B cell (primary cell): ENCODE results near the gene SLC47A2. TPM values are rescaled to one million over a fixed set of nuclear protein-coding genes. Genes with fewer than 3 reads are reported as not detected.

Experiments used
- ATAC-seq: fragments of 200-7000 bp; cut with Tn5 transposase; one replicate; pipeline ENCODE4 v1.10.0; 2021; ENCODE audit warnings: low read depth, mild to moderate bottlenecking, moderate number of reproducible peaks, moderate library complexity
- CTCF ChIA-PET: fragments of 350-600 bp; sonication (Branson Sonifier 250); formaldehyde crosslinking; loops from one replicate; lab custom pipeline; 2021; ENCODE audit warnings: antibody characterized with exemption, inconsistent platforms; lab: Charles Lee
- POLR2A ChIA-PET: fragments of 350-600 bp; sonication (Branson Sonifier 250); formaldehyde crosslinking; loops from one replicate; lab custom pipeline; 2021; ENCODE audit warnings: antibody characterized with exemption; lab: Charles Lee
- DNase-seq: peaks from one replicate; pipeline ENCODE4 v3.0.0; 2013
- H2AFZ ChIP-seq: 2 replicates; pipeline ENCODE4 v1.6.1; 2012; ENCODE audit warnings: mild to moderate bottlenecking, low read depth, low read length; ENCODE audit not compliant: insufficient read depth, poor library complexity, severe bottlenecking
- H3K27ac ChIP-seq, 2 donors: 1 replicate in 1 of 2; 2 replicates in 1 of 2; pipeline ENCODE4 v1.5.1; 2012 to 2013; ENCODE audit warnings: low read length in 2 of 2, mild to moderate bottlenecking in 2 of 2, moderate library complexity in 1 of 2
- H3K27me3 ChIP-seq, 4 experiments: fragments of 200-600 bp in 1 of 4; sonication (generic) in 1 of 4; replicated peaks in 1 of 4; 1 replicate in 2 of 4; 2 replicates in 2 of 4; pipeline versions ENCODE4 v1.6.1 to v1.7.0; 2013 to 2016; ENCODE audit warnings: low read length in 3 of 4, mild to moderate bottlenecking in 2 of 4, mixed read lengths in 1 of 4, moderate library complexity in 1 of 4; ENCODE audit not compliant: insufficient read depth in 4 of 4, control insufficient read depth in 3 of 4; ENCODE audit errors: control extremely low read depth in 1 of 4
- H3K36me3 ChIP-seq, 2 experiments: replicated peaks in 1 of 2; 1 replicate in 1 of 2; 2 replicates in 1 of 2; pipeline versions ENCODE4 v1.6.1 to v1.7.1; 2013; ENCODE audit warnings: low read length in 1 of 2; ENCODE audit not compliant: insufficient read depth in 2 of 2, control insufficient read depth in 1 of 2; ENCODE audit errors: control extremely low read depth in 1 of 2, extremely low read depth in 1 of 2
- H3K4me1 ChIP-seq, 2 donors: fragments of 200-600 bp in 1 of 2; sonication (generic) in 1 of 2; 1 replicate in 1 of 2; 2 replicates in 1 of 2; pipeline versions ENCODE4 v1.5.1 to v1.6.1; 2013 to 2017; ENCODE audit warnings: low read length in 2 of 2; ENCODE audit not compliant: control insufficient read depth in 2 of 2, insufficient read depth in 2 of 2
- H3K4me2 ChIP-seq: replicated peaks from 2 replicates; pipeline ENCODE3; 2012; ENCODE audit warnings: mild to moderate bottlenecking, low read depth, low read length; ENCODE audit not compliant: poor library complexity, severe bottlenecking
- H3K4me3 ChIP-seq, 5 experiments: fragments of 200-600 bp in 1 of 5; sonication (generic) in 1 of 5; 1 replicate in 3 of 5; 2 replicates in 2 of 5; pipeline versions ENCODE4 v1.5.1 to v1.7.0; 2011 to 2016; ENCODE audit warnings: low read length in 4 of 5, mild to moderate bottlenecking in 4 of 5, low read depth in 2 of 5, control low read depth in 1 of 5, moderate library complexity in 1 of 5; ENCODE audit not compliant: insufficient read depth in 1 of 5; ENCODE audit errors: control extremely low read depth in 1 of 5, extremely low read depth in 1 of 5
- H3K79me2 ChIP-seq: fragments of 200-600 bp; sonication (generic); one replicate; pipeline ENCODE4 v1.6.0; 2016; ENCODE audit warnings: low read length; ENCODE audit not compliant: control insufficient read depth, insufficient read depth
- H3K9ac ChIP-seq: fragments of 200-600 bp; sonication (generic); 2 replicates; pipeline ENCODE4 v1.6.1; 2017; ENCODE audit warnings: mild to moderate bottlenecking, low read length, moderate library complexity
- H3K9me3 ChIP-seq, 3 donors: one replicate each; pipeline versions ENCODE4 v1.6.1 to v1.7.1; 2013; ENCODE audit warnings: low read length in 2 of 3; ENCODE audit not compliant: control insufficient read depth in 2 of 3, insufficient read depth in 1 of 3; ENCODE audit errors: control extremely low read depth in 1 of 3
- H4K20me1 ChIP-seq: 2 replicates; pipeline ENCODE4 v1.6.0; 2012; ENCODE audit warnings: mild to moderate bottlenecking, low read length; ENCODE audit not compliant: insufficient read depth, control insufficient read depth, poor library complexity, severe bottlenecking
- H3K27ac Mint-ChIP-seq: one replicate; pipeline ENCODE4 v1.8.0; 2021; ENCODE audit warnings: mixed read lengths
- H3K27me3 Mint-ChIP-seq: one replicate; pipeline ENCODE4 v1.8.0; 2021; ENCODE audit warnings: mixed read lengths
- H3K4me1 Mint-ChIP-seq: one replicate; pipeline ENCODE4 v1.8.0; 2021; ENCODE audit warnings: mixed read lengths
- H3K4me3 Mint-ChIP-seq: one replicate; pipeline ENCODE4 v1.8.0; 2021; ENCODE audit warnings: mixed read lengths
- H3K9me3 Mint-ChIP-seq: one replicate; pipeline ENCODE4 v1.8.0; 2022; ENCODE audit warnings: mixed read lengths; ENCODE audit not compliant: insufficient read depth
- CTCF ChIP-seq: fragments of 200-600 bp; IDR thresholded peaks from one replicate; pipeline ENCODE4 v1.8.0; 2022; ENCODE audit warnings: antibody characterized with exemption, mild to moderate bottlenecking
- EZH2 ChIP-seq: IDR thresholded peaks from 2 replicates; pipeline ENCODE4 v1.6.1; 2012; ENCODE audit warnings: borderline replicate concordance, low read depth, mild to moderate bottlenecking, moderate library complexity, low read length; ENCODE audit not compliant: insufficient read depth, poor library complexity, severe bottlenecking
- WGBS: methylation state at CpG from one replicate; pipeline ENCODE4 v1.1.5; 2013; ENCODE audit warnings: missing lambda C conversion rate; ENCODE audit not compliant: insufficient coverage; 5-methylcytosine and 5-hydroxymethylcytosine counted together
- intact Hi-C: fragments of 100-400 bp; cut with micrococcal nuclease; formaldehyde crosslinking; loops from one replicate; pipeline ENCODE4 v1.10.0; 2022
- polyA plus RNA-seq: library from polyadenylated mRNA; depleted of rRNA; stranded (reverse); fragments of >200 nt; gene quantifications from 2 replicates; pipeline ENCODE4 v1.2.3, GENCODE V29; 2012
- total RNA-seq, 2 donors: library from RNA; stranded (reverse); fragments of 120-200 nt in 1 of 2; gene quantifications; 1 replicate in 1 of 2; 2 replicates in 1 of 2; pipeline versions ENCODE4 v1.2.3 to v1.2.4, GENCODE V29; 2013 to 2022

The SLC47A2 gene
- total and polyA plus RNA-seq, 2 donors (not counting 1 experiment from before 2014, with no cell fraction given), result not detected

GRCh38 chr17:19718041-19718612, 1.7 kb upstream of the SLC47A2 start:
- DNase-seq, result no peak
- no peaks in the 10 kb centered on the region for H3K27me3 ChIP-seq
- H4K20me1 ChIP-seq, result no peaks in the 10 kb centered on the region
- no peak overlapping the region for H2AFZ ChIP-seq
- POLR2A ChIA-PET, result no interaction called here
- no peaks in the 10 kb centered on the region for H3K9me3 ChIP-seq
- ATAC-seq, result no peak
- no peak overlapping the region for H3K4me2 ChIP-seq
- H3K27ac ChIP-seq, result no peak overlapping the region
- no peaks in the 10 kb centered on the region for H3K36me3 ChIP-seq
- WGBS, result 86% methylated on average over 12 of the region's 12 CpGs
- H3K4me3 ChIP-seq, result no peak overlapping the region
- TF ChIP-seq EZH2 (no peak), CTCF (no peak)
- H3K9ac ChIP-seq, result no peak overlapping the region
- Mint-ChIP-seq H3K27ac (no peak overlapping the region), H3K27me3 (peaks cover 3% of the 10 kb centered on the region), H3K4me3 (no peak overlapping the region), H3K9me3 (no peaks in the 10 kb centered on the region), H3K4me1 (no peaks in the 10 kb centered on the region)
- intact Hi-C loops, result no loop called here
- no peaks in the 10 kb centered on the region for H3K4me1 ChIP-seq
- CTCF ChIA-PET, result interaction anchor here (1.1 kb wide), 1 partner anchor 48 kb away, joined by 4 read pairs; no protein-coding TSS in a partner anchor
- no peaks in the 10 kb centered on the region for H3K79me2 ChIP-seq

- DNase-seq, result no peak
- intact Hi-C loops, result no loop called here
- no peak overlapping the region for H3K27ac Mint-ChIP-seq
- H3K27ac ChIP-seq, result no peak overlapping the region
- H3K9me3 ChIP-seq, result no peaks in the 10 kb centered on the region
- no peaks in the 10 kb centered on the region for H3K4me1 ChIP-seq
- H3K4me2 ChIP-seq, result no peak overlapping the region
- H3K36me3 ChIP-seq, result no peaks in the 10 kb centered on the region
- no peak overlapping the region for H3K4me3 ChIP-seq
- H3K4me3 Mint-ChIP-seq, result no peak overlapping the region
- H3K27me3 ChIP-seq, result no peaks in the 10 kb centered on the region
- H3K9me3 Mint-ChIP-seq, result no peaks in the 10 kb centered on the region
- H3K27me3 Mint-ChIP-seq, result peaks cover 3% of the 10 kb centered on the region
- H3K4me1 Mint-ChIP-seq, result no peaks in the 10 kb centered on the region
- H3K79me2 ChIP-seq, result no peaks in the 10 kb centered on the region
- no peak for ATAC-seq
- ChIA-PET CTCF (no interaction called here), POLR2A (no interaction called here)
- no peak overlapping the region for H3K9ac ChIP-seq
- no peaks in the 10 kb centered on the region for H4K20me1 ChIP-seq
- WGBS, result 77% methylated on average over 5 of the region's 10 CpGs
- H2AFZ ChIP-seq, result no peak overlapping the region
- no peak for TF ChIP-seq EZH2
- no peak for TF ChIP-seq CTCF
These were observed 1.1 kb upstream of the SLC47A2 start for GRCh38 chr17:19717411-19717908.
